Esophagus muscularis mucosa (tissue), 4 donors: ENCODE data around the gene LGALS9C.
"Not testable (repeated sequence)": the region's sequence is repeated elsewhere in the genome, so short reads cannot be mapped to it uniquely, and the experiment has no call there.

Experiments used
- EP300 ChIP-seq: sonication (generic); formaldehyde crosslinking; IDR thresholded peaks from one replicate; pipeline ENCODE4 v1.6.1; 2017; ENCODE audit warnings: antibody characterized with exemption
- POLR2A ChIP-seq: fragments of 450-650 bp; IDR thresholded peaks from one replicate; pipeline ENCODE4 v1.6.1; 2017; ENCODE audit warnings: antibody characterized with exemption, moderate library complexity, mild to moderate bottlenecking, low read depth
- POLR2AphosphoS5 ChIP-seq, 2 donors: sonication (generic); formaldehyde crosslinking; IDR thresholded peaks; one replicate each; pipeline ENCODE4 v1.6.1; 2017; ENCODE audit warnings: antibody characterized with exemption in 2 of 2
- TF ChIP-seq, protein P1 (sequence below), 3 experiments: fragments of 200-600 bp in 2 of 3; fragments of 450-650 bp in 1 of 3; sonication (generic) in 2 of 3; IDR thresholded peaks; one replicate each; pipeline ENCODE4 v1.5.1; 2017 to 2019; ENCODE audit warnings: antibody characterized with exemption in 3 of 3, mild to moderate bottlenecking in 2 of 3, moderate library complexity in 1 of 3

- TF ChIP-seq POLR2A; EP300; POLR2AphosphoS5 (IDR thresholded peaks at IDR 0.05): not testable (repeated sequence)
- TF ChIP-seq, protein P1, sequence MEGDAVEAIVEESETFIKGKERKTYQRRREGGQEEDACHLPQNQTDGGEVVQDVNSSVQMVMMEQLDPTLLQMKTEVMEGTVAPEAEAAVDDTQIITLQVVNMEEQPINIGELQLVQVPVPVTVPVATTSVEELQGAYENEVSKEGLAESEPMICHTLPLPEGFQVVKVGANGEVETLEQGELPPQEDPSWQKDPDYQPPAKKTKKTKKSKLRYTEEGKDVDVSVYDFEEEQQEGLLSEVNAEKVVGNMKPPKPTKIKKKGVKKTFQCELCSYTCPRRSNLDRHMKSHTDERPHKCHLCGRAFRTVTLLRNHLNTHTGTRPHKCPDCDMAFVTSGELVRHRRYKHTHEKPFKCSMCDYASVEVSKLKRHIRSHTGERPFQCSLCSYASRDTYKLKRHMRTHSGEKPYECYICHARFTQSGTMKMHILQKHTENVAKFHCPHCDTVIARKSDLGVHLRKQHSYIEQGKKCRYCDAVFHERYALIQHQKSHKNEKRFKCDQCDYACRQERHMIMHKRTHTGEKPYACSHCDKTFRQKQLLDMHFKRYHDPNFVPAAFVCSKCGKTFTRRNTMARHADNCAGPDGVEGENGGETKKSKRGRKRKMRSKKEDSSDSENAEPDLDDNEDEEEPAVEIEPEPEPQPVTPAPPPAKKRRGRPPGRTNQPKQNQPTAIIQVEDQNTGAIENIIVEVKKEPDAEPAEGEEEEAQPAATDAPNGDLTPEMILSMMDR (IDR thresholded peaks at IDR 0.05): not testable (repeated sequence)
Observed at GRCh38 chr17:18530405-18530804, 53.8 kb downstream of the LGALS9C start.
